ENCODE data around the gene LRRC61. TPM values are rescaled to one million over a fixed set of nuclear protein-coding genes. Genes with fewer than 3 reads are reported as not detected.
A peak's percentile ranks its signal among the peaks of the same experiment; 100 is the strongest.
"Not testable (repeated sequence)": the region's sequence is repeated elsewhere in the genome, so short reads cannot be mapped to it uniquely, and the experiment has no call there.

LRRC61 gene
- total and polyA plus RNA-seq, 2 experiments from 2014 or later, result 34.7 to 75.2 TPM

- TF ChIP-seq, protein P1, sequence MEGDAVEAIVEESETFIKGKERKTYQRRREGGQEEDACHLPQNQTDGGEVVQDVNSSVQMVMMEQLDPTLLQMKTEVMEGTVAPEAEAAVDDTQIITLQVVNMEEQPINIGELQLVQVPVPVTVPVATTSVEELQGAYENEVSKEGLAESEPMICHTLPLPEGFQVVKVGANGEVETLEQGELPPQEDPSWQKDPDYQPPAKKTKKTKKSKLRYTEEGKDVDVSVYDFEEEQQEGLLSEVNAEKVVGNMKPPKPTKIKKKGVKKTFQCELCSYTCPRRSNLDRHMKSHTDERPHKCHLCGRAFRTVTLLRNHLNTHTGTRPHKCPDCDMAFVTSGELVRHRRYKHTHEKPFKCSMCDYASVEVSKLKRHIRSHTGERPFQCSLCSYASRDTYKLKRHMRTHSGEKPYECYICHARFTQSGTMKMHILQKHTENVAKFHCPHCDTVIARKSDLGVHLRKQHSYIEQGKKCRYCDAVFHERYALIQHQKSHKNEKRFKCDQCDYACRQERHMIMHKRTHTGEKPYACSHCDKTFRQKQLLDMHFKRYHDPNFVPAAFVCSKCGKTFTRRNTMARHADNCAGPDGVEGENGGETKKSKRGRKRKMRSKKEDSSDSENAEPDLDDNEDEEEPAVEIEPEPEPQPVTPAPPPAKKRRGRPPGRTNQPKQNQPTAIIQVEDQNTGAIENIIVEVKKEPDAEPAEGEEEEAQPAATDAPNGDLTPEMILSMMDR (conservative IDR thresholded peaks at IDR 0.05; ENCODE audit: low read depth in 2 of 2), result 0 out of 4 replicates have a peak, but pooled peaks of 1 of the 2 experiments have one; percentile 2
- H3K27me3 Mint-ChIP-seq (ENCODE audit: insufficient read depth, low read depth, poor library complexity); DNase-seq (ENCODE audit: low spot score); H2AFZ ChIP-seq; H3K36me3 ChIP-seq (ENCODE audit: insufficient read depth); H3K9me3 Mint-ChIP-seq; H3K9me2 ChIP-seq (ENCODE audit: insufficient read depth); H3K27me3 ChIP-seq (ENCODE audit: insufficient read depth); ATAC-seq; H3K4me1 ChIP-seq (ENCODE audit: insufficient read depth); H3K4me2 ChIP-seq; H4K20me1 ChIP-seq (replicated peaks; ENCODE audit: insufficient read depth); H3K4me3 Mint-ChIP-seq; H3F3A ChIP-seq (replicated peaks; ENCODE audit: low read depth); H3K4me3 ChIP-seq; H3K27ac ChIP-seq (ENCODE audit: low read depth); H3K79me2 ChIP-seq (replicated peaks; ENCODE audit: insufficient read depth); H3K27ac Mint-ChIP-seq; H3K36me3 Mint-ChIP-seq (ENCODE audit: low read depth): not testable (repeated sequence)
- peaks cover 17% of the 10 kb centered on the region for H3K4me1 Mint-ChIP-seq
Observed at GRCh38 chr7:150290317-150290716, 32.8 kb upstream of the LRRC61 start.

- not testable (repeated sequence) for H3K4me3 ChIP-seq; H3F3A ChIP-seq (replicated peaks; ENCODE audit: low read depth); H3K27me3 ChIP-seq (ENCODE audit: insufficient read depth); H2AFZ ChIP-seq; H3K9me3 Mint-ChIP-seq; H3K27me3 Mint-ChIP-seq (ENCODE audit: insufficient read depth, low read depth, poor library complexity); H3K27ac ChIP-seq (ENCODE audit: low read depth); H4K20me1 ChIP-seq (replicated peaks; ENCODE audit: insufficient read depth); H3K4me3 Mint-ChIP-seq; H3K4me1 Mint-ChIP-seq; H3K36me3 Mint-ChIP-seq (ENCODE audit: low read depth); H3K79me2 ChIP-seq (replicated peaks; ENCODE audit: insufficient read depth); H3K36me3 ChIP-seq (ENCODE audit: insufficient read depth); H3K4me2 ChIP-seq; H3K4me1 ChIP-seq (ENCODE audit: insufficient read depth); ATAC-seq; H3K9me2 ChIP-seq (ENCODE audit: insufficient read depth); DNase-seq (ENCODE audit: low spot score); H3K27ac Mint-ChIP-seq
Observed at GRCh38 chr7:150295027-150295426, 28.1 kb upstream of the LRRC61 start.

GRCh38 chr7:150295614-150296013 is 27.5 kb upstream of the LRRC61 start:
- H2AFZ ChIP-seq; H3K27me3 ChIP-seq (ENCODE audit: insufficient read depth); H3K27ac Mint-ChIP-seq: not testable (repeated sequence)

DNA sequence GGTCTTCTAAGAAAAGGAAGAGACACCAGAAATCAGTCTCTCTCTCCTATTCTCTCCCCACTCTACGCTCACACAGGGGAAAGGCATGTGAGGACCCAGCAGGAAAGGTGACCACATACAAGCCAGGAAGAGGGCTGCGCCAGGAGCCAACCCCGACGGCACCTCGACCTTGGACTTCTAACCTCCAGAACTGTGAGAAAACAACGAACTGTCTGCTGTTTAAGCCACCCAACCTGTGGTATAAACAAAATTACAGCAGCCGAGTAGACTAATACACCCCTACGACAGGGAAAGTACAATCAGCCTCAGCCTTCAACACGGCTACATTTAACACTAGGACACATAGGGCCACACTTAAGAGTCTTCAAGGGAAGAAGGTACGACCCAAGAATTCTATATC is 26.4 kb upstream of the LRRC61 start:
- H2AFZ ChIP-seq; H3K9me2 ChIP-seq (ENCODE audit: insufficient read depth); H3K27me3 Mint-ChIP-seq (ENCODE audit: insufficient read depth, low read depth, poor library complexity); H3K27ac Mint-ChIP-seq; DNase-seq (ENCODE audit: low spot score); H3K27ac ChIP-seq (ENCODE audit: low read depth); H3F3A ChIP-seq (replicated peaks; ENCODE audit: low read depth); ATAC-seq; H3K4me1 ChIP-seq (ENCODE audit: insufficient read depth); H3K4me3 Mint-ChIP-seq; H3K4me3 ChIP-seq; H3K79me2 ChIP-seq (replicated peaks; ENCODE audit: insufficient read depth); H3K36me3 Mint-ChIP-seq (ENCODE audit: low read depth); H3K4me1 Mint-ChIP-seq; H3K9me3 Mint-ChIP-seq; H3K4me2 ChIP-seq; H4K20me1 ChIP-seq (replicated peaks; ENCODE audit: insufficient read depth); H3K27me3 ChIP-seq (ENCODE audit: insufficient read depth); H3K36me3 ChIP-seq (ENCODE audit: insufficient read depth): not testable (repeated sequence)

More at GRCh38 chr7:150295614-150296013, 27.5 kb upstream of the LRRC61 start:
- H3K9me3 Mint-ChIP-seq; H4K20me1 ChIP-seq (replicated peaks; ENCODE audit: insufficient read depth); H3K9me2 ChIP-seq (ENCODE audit: insufficient read depth); H3K36me3 ChIP-seq (ENCODE audit: insufficient read depth); DNase-seq (ENCODE audit: low spot score); H3K36me3 Mint-ChIP-seq (ENCODE audit: low read depth); H3F3A ChIP-seq (replicated peaks; ENCODE audit: low read depth); H3K27me3 Mint-ChIP-seq (ENCODE audit: insufficient read depth, low read depth, poor library complexity); H3K27ac ChIP-seq (ENCODE audit: low read depth); H3K4me1 Mint-ChIP-seq; H3K4me3 Mint-ChIP-seq; H3K4me1 ChIP-seq (ENCODE audit: insufficient read depth); H3K79me2 ChIP-seq (replicated peaks; ENCODE audit: insufficient read depth); H3K4me3 ChIP-seq; H3K4me2 ChIP-seq: not testable (repeated sequence)
- peak; percentile 94 for ATAC-seq

- not testable (repeated sequence) for H4K20me1 ChIP-seq (replicated peaks; ENCODE audit: insufficient read depth); H3F3A ChIP-seq (replicated peaks; ENCODE audit: low read depth); H3K4me1 Mint-ChIP-seq; H2AFZ ChIP-seq; H3K9me2 ChIP-seq (ENCODE audit: insufficient read depth); H3K27ac ChIP-seq (ENCODE audit: low read depth); H3K79me2 ChIP-seq (replicated peaks; ENCODE audit: insufficient read depth); DNase-seq (ENCODE audit: low spot score); H3K36me3 ChIP-seq (ENCODE audit: insufficient read depth); H3K27ac Mint-ChIP-seq; H3K27me3 ChIP-seq (ENCODE audit: insufficient read depth); H3K4me3 ChIP-seq; H3K9me3 Mint-ChIP-seq; H3K4me3 Mint-ChIP-seq; H3K4me2 ChIP-seq; H3K27me3 Mint-ChIP-seq (ENCODE audit: insufficient read depth, low read depth, poor library complexity); ATAC-seq; H3K4me1 ChIP-seq (ENCODE audit: insufficient read depth); H3K36me3 Mint-ChIP-seq (ENCODE audit: low read depth)
Observed at GRCh38 chr7:150297978-150298377, 25.2 kb upstream of the LRRC61 start.

- H3K4me1 ChIP-seq (ENCODE audit: insufficient read depth); H3K4me3 ChIP-seq; H3K4me3 Mint-ChIP-seq; H3K9me2 ChIP-seq (ENCODE audit: insufficient read depth); ATAC-seq; H3K27me3 Mint-ChIP-seq (ENCODE audit: insufficient read depth, low read depth, poor library complexity); H3K4me1 Mint-ChIP-seq; H3K27ac Mint-ChIP-seq; DNase-seq (ENCODE audit: low spot score); H3K4me2 ChIP-seq; H3K36me3 Mint-ChIP-seq (ENCODE audit: low read depth); H3K27me3 ChIP-seq (ENCODE audit: insufficient read depth); H3F3A ChIP-seq (replicated peaks; ENCODE audit: low read depth); H3K36me3 ChIP-seq (ENCODE audit: insufficient read depth); H3K79me2 ChIP-seq (replicated peaks; ENCODE audit: insufficient read depth); H2AFZ ChIP-seq; H3K27ac ChIP-seq (ENCODE audit: low read depth); H4K20me1 ChIP-seq (replicated peaks; ENCODE audit: insufficient read depth): not testable (repeated sequence)
- peaks cover 11% of the 10 kb centered on the region for H3K9me3 Mint-ChIP-seq
Observed at GRCh38 chr7:150302908-150303310, 20.2 kb upstream of the LRRC61 start.
